Naive B cell (primary cell): ENCODE results near the gene LRP10. TPM values are rescaled to one million over a fixed set of nuclear protein-coding genes. Genes with fewer than 3 reads are reported as not detected.
"Not testable (repeated sequence)": the region's sequence is repeated elsewhere in the genome, so short reads cannot be mapped to it uniquely, and the experiment has no call there.

Experiments
- ATAC-seq, 2 donors: fragments of 150-1000 bp; cut with Tn5 transposase; 2 replicates each; pipeline ENCODE4 v1.10.0; 2021; ENCODE audit warnings: low read depth in 2 of 2, mild to moderate bottlenecking in 2 of 2, moderate library complexity in 2 of 2
- DNase-seq: peaks from one replicate; pipeline ENCODE4 v3.0.0; 2022
- H3K27ac Mint-ChIP-seq, 6 donors: one replicate each; pipeline ENCODE4 v1.8.0; 2020 to 2022; ENCODE audit warnings: mild to moderate bottlenecking in 6 of 6, mixed read lengths in 6 of 6, moderate library complexity in 5 of 6, inconsistent platforms in 2 of 6
- H3K27me3 Mint-ChIP-seq, 3 donors: one replicate each; pipeline ENCODE4 v1.8.0; 2021 to 2022; ENCODE audit warnings: mixed read lengths in 3 of 3, mild to moderate bottlenecking in 1 of 3
- H3K36me3 Mint-ChIP-seq, 2 donors: one replicate each; pipeline ENCODE4 v1.8.0; 2020 to 2022; ENCODE audit warnings: mixed read lengths in 2 of 2, inconsistent platforms in 1 of 2, mild to moderate bottlenecking in 1 of 2
- H3K4me1 Mint-ChIP-seq, 3 donors: one replicate each; pipeline ENCODE4 v1.8.0; 2020 to 2022; ENCODE audit warnings: mixed read lengths in 3 of 3, inconsistent platforms in 1 of 3, mild to moderate bottlenecking in 1 of 3, moderate library complexity in 1 of 3
- H3K4me3 Mint-ChIP-seq, 8 donors: one replicate each; pipeline ENCODE4 v1.8.0; 2020 to 2022; ENCODE audit warnings: mild to moderate bottlenecking in 8 of 8, mixed read lengths in 8 of 8, moderate library complexity in 8 of 8, inconsistent platforms in 2 of 8
- H3K9me3 Mint-ChIP-seq, 7 donors: one replicate each; pipeline ENCODE4 v1.8.0; 2020 to 2022; ENCODE audit warnings: mixed read lengths in 7 of 7, mild to moderate bottlenecking in 5 of 7, inconsistent platforms in 2 of 7, moderate library complexity in 1 of 7
- polyA plus RNA-seq, 6 donors: library from polyadenylated mRNA; unstranded; fragments of 300-500 nt; fragmentation: Illumina TruSeq; gene quantifications; one replicate each; pipeline ENCODE4 v1.2.3, GENCODE V29; 2021; ENCODE audit warnings: low read depth in 6 of 6

Gene LRP10
- polyA plus RNA-seq, 6 donors from 2014 or later: 72.7 to 125 (median 92.6) TPM

- peaks cover 3 to 21% (median 9%) of the 10 kb centered on the region in 3 donors for H3K4me1 Mint-ChIP-seq
- peak overlapping the region in 1 of 6 donors; percentile 85 for H3K27ac Mint-ChIP-seq
- no peak overlapping the region for H3K4me3 Mint-ChIP-seq
- no peaks in the 10 kb centered on the region for H3K36me3 Mint-ChIP-seq
- no peaks in the 10 kb centered on the region for H3K9me3 Mint-ChIP-seq
- DNase-seq: no peak
- ATAC-seq: no peak
- peaks cover 0 to 39% (median 30%) of the 10 kb centered on the region in 3 donors for H3K27me3 Mint-ChIP-seq
Measured at GRCh38 chr14:22846811-22847307, 24.7 kb upstream of the LRP10 start.

DNA sequence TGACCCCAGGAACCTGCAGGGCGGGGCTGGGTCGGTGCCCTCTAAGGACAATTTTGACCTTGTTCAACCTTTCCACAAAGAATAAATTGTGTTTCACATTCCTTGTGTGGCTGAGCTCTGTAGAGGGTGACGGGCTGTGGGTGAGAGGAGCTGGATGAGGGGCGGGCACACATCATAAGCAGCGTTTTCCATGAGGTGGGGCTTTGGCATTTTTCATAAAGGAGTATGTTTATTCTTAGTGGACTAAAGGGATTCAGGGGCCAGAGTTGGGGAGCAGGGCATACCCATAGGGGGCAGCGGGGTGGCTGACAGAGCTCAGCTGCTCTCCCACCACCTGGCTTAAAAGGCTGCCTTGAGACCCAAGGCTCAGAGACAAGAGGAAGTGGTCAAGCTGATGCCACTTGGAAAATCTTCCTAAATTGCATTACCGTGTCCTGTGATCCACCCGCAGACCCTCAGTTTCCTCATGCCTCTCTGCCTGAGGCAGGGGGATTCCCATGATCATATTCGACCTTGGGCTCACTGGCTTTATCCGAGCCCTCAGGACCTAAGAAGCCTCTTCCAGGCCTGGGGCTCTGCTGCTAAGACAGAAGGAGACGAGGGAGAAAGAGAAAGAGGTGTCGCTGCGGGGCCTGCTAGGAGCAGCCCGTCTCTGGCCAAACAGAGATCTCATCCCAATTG lies 23.7 kb upstream of the LRP10 start:
- ATAC-seq (no peak), DNase-seq (no peak)
- H3K27ac Mint-ChIP-seq: peak overlapping the region in 2 of 6 donors; percentile 65 to 81
- no peak overlapping the region for H3K4me3 Mint-ChIP-seq
- peaks cover 5 to 23% (median 10%) of the 10 kb centered on the region in 3 donors for H3K4me1 Mint-ChIP-seq
- H3K9me3 Mint-ChIP-seq: no peaks in the 10 kb centered on the region
- peaks cover 0 to 39% (median 29%) of the 10 kb centered on the region in 3 donors for H3K27me3 Mint-ChIP-seq
- H3K36me3 Mint-ChIP-seq: no peaks in the 10 kb centered on the region

GRCh38 chr14:22848351-22849164 lies 23.0 kb upstream of the LRP10 start:
- peaks cover 13 to 30% (median 14%) of the 10 kb centered on the region in 3 donors for H3K4me1 Mint-ChIP-seq
- H3K27ac Mint-ChIP-seq: peak overlapping the region in 4 of 6 donors; percentile 15 to 66 (median 52)
- peaks cover 0 to 39% (median 29%) of the 10 kb centered on the region in 3 donors for H3K27me3 Mint-ChIP-seq
- DNase-seq (no peak), ATAC-seq (no peak)
- H3K36me3 Mint-ChIP-seq: no peaks in the 10 kb centered on the region
- no peaks in the 10 kb centered on the region for H3K9me3 Mint-ChIP-seq
- H3K4me3 Mint-ChIP-seq: no peak overlapping the region

DNA sequence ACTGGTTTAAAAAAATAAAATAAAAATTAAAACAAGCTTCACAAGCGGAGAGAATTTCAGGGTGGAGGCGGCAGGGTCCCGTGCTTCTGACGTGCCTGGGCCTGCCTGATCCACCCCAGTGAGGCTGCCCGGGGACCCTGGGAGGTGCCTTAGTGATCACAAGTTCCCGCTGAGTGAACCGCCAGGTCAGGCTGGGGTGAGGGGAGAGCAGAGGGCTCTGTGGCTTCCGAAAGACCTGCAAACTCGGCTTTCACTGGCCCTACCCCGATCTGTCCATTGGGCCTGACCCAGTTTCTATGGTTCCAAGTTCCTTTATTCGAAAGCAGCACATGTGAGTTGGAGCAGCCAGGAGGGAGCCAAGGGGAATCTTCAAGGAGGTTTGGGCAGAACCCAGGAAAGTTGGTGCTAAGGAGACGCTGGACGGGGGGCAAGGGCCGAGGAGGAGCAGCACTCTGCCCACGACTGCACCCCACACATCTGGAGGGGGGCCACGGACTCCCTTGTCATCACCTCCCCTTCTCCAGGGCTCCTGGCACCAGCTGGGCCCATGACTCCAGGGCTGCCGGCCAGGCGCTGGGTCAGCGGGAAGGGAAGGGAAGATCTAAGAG lies 22.2 kb upstream of the LRP10 start:
- Mint-ChIP-seq H3K9me3 (no peaks in the 10 kb centered on the region), H3K27me3 (peaks cover 0 to 39% (median 29%) of the 10 kb centered on the region in 3 donors), H3K36me3 (no peaks in the 10 kb centered on the region), H3K4me1 (peaks cover 14 to 30% (median 14%) of the 10 kb centered on the region in 3 donors), H3K4me3 (no peak overlapping the region), H3K27ac (peak overlapping the region in 1 of 6 donors; percentile 39)
- ATAC-seq (no peak), DNase-seq (no peak)

- H3K4me3 Mint-ChIP-seq: no peak overlapping the region
- no peaks in the 10 kb centered on the region for H3K36me3 Mint-ChIP-seq
- peaks cover 0 to under 1% (median 0%) of the 10 kb centered on the region in 7 donors for H3K9me3 Mint-ChIP-seq
- peaks cover under 1 to 25% (median 21%) of the 10 kb centered on the region in 3 donors for H3K27me3 Mint-ChIP-seq
- ATAC-seq (no peak), DNase-seq (no peak)
- peak overlapping the region in 1 of 6 donors; percentile 34 for H3K27ac Mint-ChIP-seq
- peaks cover 14 to 30% (median 14%) of the 10 kb centered on the region in 3 donors for H3K4me1 Mint-ChIP-seq
Measured at GRCh38 chr14:22850944-22851764, 20.4 kb upstream of the LRP10 start.

GRCh38 chr14:22852178-22852577 lies 19.4 kb upstream of the LRP10 start:
- ATAC-seq, H3K9me3 Mint-ChIP-seq, DNase-seq, H3K27ac Mint-ChIP-seq, H3K36me3 Mint-ChIP-seq, H3K4me3 Mint-ChIP-seq: not testable (repeated sequence)
- Mint-ChIP-seq H3K4me1 (peaks cover 14 to 24% (median 14%) of the 10 kb centered on the region in 3 donors), H3K27me3 (peaks cover 4 to 16% (median 13%) of the 10 kb centered on the region in 3 donors)

DNA sequence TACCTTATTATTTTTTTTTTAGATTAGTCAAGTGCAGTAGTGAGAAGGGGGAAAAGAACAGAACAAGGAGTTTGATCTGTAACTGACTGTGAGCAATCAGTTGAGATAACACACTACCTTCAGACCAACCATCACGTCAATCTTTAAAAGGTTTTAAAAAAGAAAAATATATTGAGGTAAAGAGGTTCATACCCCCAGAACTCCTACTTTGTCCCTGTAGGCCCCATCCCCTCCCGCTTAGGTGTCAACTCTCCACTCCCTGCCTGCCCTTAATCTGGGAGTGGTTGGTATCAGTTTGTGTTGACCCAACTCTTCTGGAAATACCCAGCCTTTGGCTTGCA lies 19.0 kb upstream of the LRP10 start:
- Mint-ChIP-seq H3K4me1 (peaks cover 14 to 22% (median 14%) of the 10 kb centered on the region in 3 donors), H3K27me3 (peaks cover 4 to 12% (median 12%) of the 10 kb centered on the region in 3 donors), H3K27ac (peak overlapping the region in 3 of 6 donors; percentile 72 to 84 (median 80)), H3K9me3 (peaks cover 0 to 2% (median 0%) of the 10 kb centered on the region in 7 donors), H3K36me3 (no peaks in the 10 kb centered on the region), H3K4me3 (no peak overlapping the region)
- DNase-seq: no peak
- no peak for ATAC-seq

- peaks cover 4 to 7% (median 7%) of the 10 kb centered on the region in 3 donors for H3K27me3 Mint-ChIP-seq
- peaks cover 10 to 18% (median 14%) of the 10 kb centered on the region in 3 donors for H3K4me1 Mint-ChIP-seq
- ATAC-seq (peak; percentile 92 to 93), DNase-seq (peak; percentile 87)
- H3K9me3 Mint-ChIP-seq: peaks cover 0 to 2% (median 0%) of the 10 kb centered on the region in 7 donors
- no peaks in the 10 kb centered on the region for H3K36me3 Mint-ChIP-seq
- peak overlapping the region in 4 of 6 donors; percentile 72 to 89 (median 82) for H3K27ac Mint-ChIP-seq
- peak overlapping the region; percentile 82 to 93 (median 88) for H3K4me3 Mint-ChIP-seq
Measured at GRCh38 chr14:22852940-22853767, 18.4 kb upstream of the LRP10 start.

- H3K4me1 Mint-ChIP-seq: peaks cover 6 to 21% (median 9%) of the 10 kb centered on the region in 3 donors
- DNase-seq, H3K4me3 Mint-ChIP-seq, ATAC-seq, H3K36me3 Mint-ChIP-seq, H3K9me3 Mint-ChIP-seq, H3K27me3 Mint-ChIP-seq, H3K27ac Mint-ChIP-seq: not testable (repeated sequence)
Measured at GRCh38 chr14:22854296-22854695, 17.2 kb upstream of the LRP10 start.

GRCh38 chr14:22854963-22855724 lies 16.4 kb upstream of the LRP10 start:
- H3K4me3 Mint-ChIP-seq: peak overlapping the region in 1 of 8 donors; percentile 65
- no peak for ATAC-seq
- peaks cover 6 to 21% (median 9%) of the 10 kb centered on the region in 3 donors for H3K4me1 Mint-ChIP-seq
- DNase-seq: no peak
- H3K27me3 Mint-ChIP-seq: peaks cover 0 to 9% (median 0%) of the 10 kb centered on the region in 3 donors
- H3K36me3 Mint-ChIP-seq: no peaks in the 10 kb centered on the region
- peaks cover 0 to 2% (median 0%) of the 10 kb centered on the region in 7 donors for H3K9me3 Mint-ChIP-seq
- peak overlapping the region in 1 of 6 donors; percentile 33 for H3K27ac Mint-ChIP-seq

DNA sequence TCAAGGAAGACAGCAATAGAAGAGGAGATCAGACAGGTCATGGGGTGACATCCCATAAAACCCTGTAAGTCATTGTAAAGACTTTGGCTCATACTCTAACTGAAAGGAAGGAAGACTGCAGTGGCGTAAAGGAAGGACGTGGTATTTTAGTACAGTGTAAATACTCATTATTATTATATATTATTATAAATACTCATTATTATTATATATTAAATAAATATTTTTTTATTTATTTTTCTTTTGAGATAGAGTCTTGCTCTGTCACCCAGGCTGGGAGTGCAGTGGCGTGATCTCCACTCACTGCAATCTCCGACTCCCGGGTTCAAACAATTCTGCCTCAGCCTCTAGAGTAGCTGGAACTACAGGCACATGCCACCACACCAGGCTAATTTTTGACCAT lies 15.1 kb upstream of the LRP10 start:
- H3K4me3 Mint-ChIP-seq: no peak overlapping the region
- H3K9me3 Mint-ChIP-seq: peaks cover 0 to 2% (median 0%) of the 10 kb centered on the region in 7 donors
- DNase-seq: no peak
- peaks cover 0 to 10% (median 0%) of the 10 kb centered on the region in 3 donors for H3K27me3 Mint-ChIP-seq
- peaks cover 6 to 21% (median 9%) of the 10 kb centered on the region in 3 donors for H3K4me1 Mint-ChIP-seq
- ATAC-seq: no peak
- H3K36me3 Mint-ChIP-seq: no peaks in the 10 kb centered on the region
- H3K27ac Mint-ChIP-seq: no peak overlapping the region
